GM19351 (cell line): ENCODE data around the gene DLEU7.

Experiments used
- ATAC-seq: cut with Tn5 transposase; IDR thresholded peaks from one replicate; pipeline ENCODE4 v1.9.1; 2021; ENCODE audit warnings: mild to moderate bottlenecking, moderate library complexity; ENCODE audit not compliant: unreplicated experiment

DLEU7 gene

GRCh38 chr13:50797091-50797490, 46.4 kb downstream of the DLEU7 start:
- no peak for ATAC-seq

GRCh38 chr13:50796463-50796862, 47.0 kb downstream of the DLEU7 start:
- no peak for ATAC-seq

GRCh38 chr13:50794226-50794625, 49.3 kb downstream of the DLEU7 start:
- no peak for ATAC-seq

GRCh38 chr13:50793026-50793425, 50.5 kb downstream of the DLEU7 start:
- no peak for ATAC-seq

- no peak for ATAC-seq
Measured at GRCh38 chr13:50788551-50789210, 54.8 kb downstream of the DLEU7 start.

- ATAC-seq: no peak
Measured at GRCh38 chr13:50787316-50788195, 55.9 kb downstream of the DLEU7 start.

- ATAC-seq: no peak
Measured at GRCh38 chr13:50783717-50784290, 59.7 kb downstream of the DLEU7 start.

- no peak for ATAC-seq
Measured at GRCh38 chr13:50783066-50783465, 60.4 kb downstream of the DLEU7 start.

- ATAC-seq: no peak
Measured at GRCh38 chr13:50780201-50781015, 63.1 kb downstream of the DLEU7 start.

GRCh38 chr13:50779443-50780200, 63.9 kb downstream of the DLEU7 start:
- no peak for ATAC-seq
